HuH-7.5 (cell line): ENCODE results near the gene CDH13.
"Not testable (repeated sequence)": the region's sequence is repeated elsewhere in the genome, so short reads cannot be mapped to it uniquely, and the experiment has no call there.

ENCODE experiments used
- DNase-seq: peaks from one replicate; pipeline ENCODE4 v3.0.0; 2011; ENCODE audit warnings: low spot score

Gene CDH13

DNA sequence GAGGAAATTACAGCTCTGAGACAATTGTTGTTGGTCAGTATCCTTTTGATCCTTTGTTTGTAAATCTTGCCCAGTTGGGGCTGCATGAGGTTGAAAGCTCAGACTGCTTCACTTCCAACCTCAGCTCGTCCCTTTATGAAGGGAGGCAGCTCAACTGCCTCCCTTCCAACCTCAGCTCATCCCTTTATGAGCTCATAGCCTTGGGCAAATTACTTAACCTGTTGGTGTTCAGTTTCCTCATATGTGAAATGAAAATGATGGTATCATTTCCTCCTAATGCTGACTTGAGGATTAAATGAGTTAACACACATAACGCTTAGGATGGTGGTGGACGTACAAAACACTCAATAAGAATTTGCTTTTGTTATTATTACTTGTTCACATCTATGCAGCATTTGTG, 265.1 kb downstream of the CDH13 start:
- DNase-seq: no peak

DNA sequence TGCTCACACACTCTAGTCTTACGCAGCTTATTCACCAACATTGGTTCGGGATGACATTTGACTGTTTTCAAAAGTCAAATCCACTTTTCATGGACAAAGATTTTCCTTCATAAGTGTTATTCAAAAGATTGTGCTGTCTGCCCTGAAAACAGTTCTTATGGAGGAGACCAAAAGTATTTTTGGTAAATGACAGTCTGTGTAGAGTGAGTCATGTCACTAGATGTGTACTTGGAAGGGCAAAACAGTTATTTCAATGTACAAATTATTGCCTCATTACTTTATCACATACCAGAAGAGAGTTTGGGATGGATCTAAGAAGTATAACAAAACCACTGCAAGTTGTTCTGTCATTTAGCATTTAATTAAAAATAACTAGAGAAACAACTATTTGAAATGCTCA, 265.6 kb downstream of the CDH13 start:
- no peak for DNase-seq

DNA sequence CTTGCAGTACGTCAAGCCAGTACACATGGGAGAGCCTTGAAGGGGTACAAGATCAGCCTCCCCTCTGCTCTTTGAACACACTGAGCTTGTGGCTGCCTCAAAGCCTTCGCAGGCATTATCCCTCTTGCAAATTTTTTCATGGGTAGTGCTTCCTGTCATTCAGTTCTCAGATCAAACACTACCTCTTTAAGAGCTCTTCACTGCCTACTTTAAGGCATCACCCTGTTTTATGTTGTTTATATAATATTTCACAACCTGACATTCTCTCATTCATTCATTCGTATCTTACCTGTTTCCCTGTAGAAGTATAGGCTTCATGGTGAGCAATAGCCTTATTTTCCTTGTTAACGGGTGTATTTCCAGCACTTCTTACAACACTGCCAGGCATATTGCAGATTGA, 269.1 kb downstream of the CDH13 start:
- no peak for DNase-seq

DNA sequence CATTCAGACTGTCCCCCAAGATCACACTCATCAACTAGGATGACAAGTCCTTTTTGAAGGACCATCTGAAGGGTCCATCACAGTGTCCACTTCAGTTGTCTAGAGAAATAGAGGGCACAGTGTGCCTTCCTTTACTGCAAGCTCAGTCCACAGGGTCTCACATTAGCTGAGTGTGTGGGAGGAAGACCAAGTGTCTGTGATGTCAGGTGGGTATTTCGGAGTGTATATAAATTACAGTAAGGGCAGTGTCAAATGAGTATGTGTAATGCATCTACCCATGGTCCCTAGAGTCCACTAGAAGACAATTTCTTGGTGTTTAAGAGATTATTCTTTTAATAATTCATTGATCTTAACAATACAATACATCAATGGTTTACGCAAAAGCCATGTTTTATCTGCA, 272.2 kb downstream of the CDH13 start:
- no peak for DNase-seq

- DNase-seq: no peak
These were observed 273.1 kb downstream of the CDH13 start for GRCh38 chr16:82899731-82900450.

GRCh38 chr16:82900559-82900958, 273.8 kb downstream of the CDH13 start:
- DNase-seq: no peak

DNA sequence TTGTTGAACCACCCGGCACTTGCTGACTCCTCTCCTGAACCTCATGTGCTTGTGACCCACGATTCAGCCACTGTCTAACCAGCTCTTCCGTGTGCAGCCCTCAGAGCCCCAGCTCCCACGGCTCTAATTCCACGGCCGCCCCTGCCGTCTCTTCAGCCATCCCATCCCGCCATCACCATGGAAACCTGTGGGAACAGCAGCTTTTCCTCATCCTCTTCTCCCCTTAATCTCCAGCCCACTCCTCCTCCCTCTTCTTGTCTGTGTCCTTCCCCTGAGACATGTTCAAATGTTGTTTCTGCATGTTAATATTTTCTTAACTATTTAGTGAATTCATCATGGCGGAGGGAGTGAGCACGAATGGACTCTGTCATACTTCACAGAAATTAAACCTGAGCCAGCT, 285.2 kb downstream of the CDH13 start:
- no peak for DNase-seq

DNA sequence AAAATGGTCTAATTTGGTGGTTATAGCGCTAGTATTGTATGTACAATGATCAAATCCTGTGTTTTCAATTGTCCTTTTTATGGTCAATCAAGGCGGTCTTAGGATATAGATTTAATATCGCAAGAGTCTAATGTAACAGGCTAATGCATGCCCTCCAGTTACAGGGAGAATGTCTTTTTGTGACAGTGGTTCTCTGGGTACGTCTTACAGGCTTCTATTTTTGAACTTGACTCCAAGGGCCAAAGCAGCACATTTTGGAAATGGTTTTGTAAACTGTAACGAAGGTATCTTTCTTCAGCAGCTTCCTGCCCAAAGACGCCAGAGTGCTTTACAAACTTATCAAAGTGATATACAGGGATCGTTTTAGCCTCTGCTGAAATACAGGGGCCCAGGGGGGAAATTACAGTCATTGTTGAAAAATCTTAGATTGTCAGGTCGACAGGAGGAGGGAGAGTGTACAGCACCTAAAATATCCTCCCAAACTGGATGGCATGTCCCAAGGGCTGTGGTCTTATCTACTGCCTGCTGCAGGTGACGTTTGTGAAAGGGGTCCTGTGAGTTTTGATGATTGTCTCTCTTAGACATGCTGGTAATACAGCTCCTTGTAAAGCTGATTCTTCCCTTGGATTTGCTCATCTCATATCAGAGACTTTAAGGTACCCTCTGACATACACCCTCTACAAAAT, 288.5 kb downstream of the CDH13 start:
- no peak for DNase-seq

GRCh38 chr16:82917886-82918595, 291.3 kb downstream of the CDH13 start:
- no peak for DNase-seq

- DNase-seq: no peak
These were observed 297.5 kb downstream of the CDH13 start for GRCh38 chr16:82924075-82924854.

GRCh38 chr16:82926500-82926899, 299.7 kb downstream of the CDH13 start:
- no peak for DNase-seq

DNA sequence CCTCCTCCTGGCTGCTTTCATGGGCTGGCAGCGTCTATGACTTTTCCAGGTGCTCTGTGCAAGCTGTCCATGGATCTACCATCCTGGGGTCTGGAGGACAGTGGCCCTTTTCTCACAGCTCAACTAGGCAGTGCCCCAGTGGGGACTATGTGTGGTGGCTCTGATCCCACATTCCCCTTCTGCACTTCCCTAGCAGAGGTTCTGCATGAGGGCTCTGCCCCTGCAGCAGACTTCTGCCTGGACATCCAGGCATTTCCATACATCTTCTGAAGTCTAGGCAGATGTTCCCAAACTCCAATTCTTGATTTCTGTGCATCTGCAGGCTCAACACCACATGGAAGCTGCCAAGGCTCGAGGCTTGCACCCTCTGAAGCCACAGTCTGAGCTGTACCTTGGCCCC, 307.2 kb downstream of the CDH13 start:
- not testable (repeated sequence) for DNase-seq

GRCh38 chr16:82935766-82936165, 309.0 kb downstream of the CDH13 start:
- no peak for DNase-seq

- no peak for DNase-seq
These were observed 310.3 kb downstream of the CDH13 start for GRCh38 chr16:82936941-82937551.

GRCh38 chr16:82937926-82938520, 311.3 kb downstream of the CDH13 start:
- no peak for DNase-seq

- DNase-seq: no peak
These were observed 316.6 kb downstream of the CDH13 start for GRCh38 chr16:82943371-82943770.

DNA sequence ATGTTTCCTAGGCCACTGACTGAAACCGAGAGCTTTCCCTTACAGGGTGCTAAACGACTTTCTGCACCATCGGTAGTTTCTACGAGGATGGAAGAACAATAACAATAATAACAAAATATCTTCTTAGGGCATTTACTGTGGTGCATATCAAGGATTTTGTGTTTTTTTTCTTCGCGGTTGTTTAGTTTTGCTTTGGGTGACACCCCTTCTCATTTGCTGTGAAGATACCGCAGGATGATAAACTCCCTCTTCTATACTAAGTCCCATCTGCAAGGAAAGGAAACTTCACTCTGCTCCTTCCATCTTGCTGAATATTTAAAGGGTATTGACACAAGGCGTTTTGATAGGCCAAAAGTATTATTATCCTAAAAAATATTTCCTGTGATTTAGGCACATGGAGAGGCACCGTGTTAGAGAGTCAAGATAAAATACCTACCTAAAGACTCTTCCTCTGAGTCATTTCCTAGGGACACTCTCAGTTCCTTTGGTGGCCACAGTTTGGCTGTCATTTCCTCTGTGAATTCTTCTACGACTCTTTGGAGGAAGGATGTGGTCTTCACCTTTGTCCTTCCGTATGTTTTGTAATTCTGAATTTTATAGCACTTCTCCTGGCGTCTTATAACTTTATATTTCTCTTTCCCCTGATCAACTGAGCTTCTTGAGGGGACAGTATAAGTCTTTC, 318.8 kb downstream of the CDH13 start:
- no peak for DNase-seq

DNA sequence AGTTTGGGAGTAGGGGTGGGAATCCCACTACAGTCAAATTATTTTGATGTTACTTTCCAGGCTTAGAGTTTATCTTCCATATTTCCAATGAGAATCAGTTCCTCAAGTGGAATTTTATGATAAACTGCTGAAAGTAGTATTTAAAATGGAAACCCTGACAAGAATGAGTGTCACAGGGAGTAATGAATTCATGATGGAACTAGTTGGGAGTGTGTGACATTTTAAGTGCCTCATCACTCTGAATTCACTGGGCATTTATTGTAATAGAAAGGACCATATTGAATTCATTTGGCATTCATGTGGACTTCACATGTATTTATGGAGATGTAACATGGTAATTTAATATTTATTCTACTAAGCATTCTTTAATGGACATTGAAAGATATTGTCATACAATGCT, 320.9 kb downstream of the CDH13 start:
- DNase-seq: no peak

GRCh38 chr16:82949016-82949415, 322.2 kb downstream of the CDH13 start:
- DNase-seq: no peak

DNA sequence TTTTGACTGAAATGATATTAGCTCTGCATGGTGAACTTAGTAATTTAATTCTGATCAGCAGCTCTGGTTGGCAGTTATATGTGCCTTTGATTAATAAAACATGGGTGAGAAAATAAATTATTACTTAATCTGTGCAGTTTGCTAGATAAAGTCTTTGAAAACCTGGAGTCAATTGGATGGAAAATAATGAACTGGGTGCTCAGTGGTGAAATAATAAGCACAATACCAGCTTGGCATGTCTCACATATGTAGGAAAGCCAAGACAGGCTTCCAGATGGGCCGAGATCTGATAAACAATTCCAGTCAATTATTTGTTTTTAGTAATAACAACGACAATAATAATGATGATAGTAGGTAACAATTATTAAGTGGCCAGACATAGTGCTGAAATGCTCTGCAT, 326.7 kb downstream of the CDH13 start:
- no peak for DNase-seq
